ENCODE results near the gene HMGB4. TPM values are rescaled to one million over a fixed set of nuclear protein-coding genes. Genes with fewer than 3 reads are reported as not detected.

The HMGB4 gene
- total RNA-seq, 2 donors from 2014 or later = not detected

DNA sequence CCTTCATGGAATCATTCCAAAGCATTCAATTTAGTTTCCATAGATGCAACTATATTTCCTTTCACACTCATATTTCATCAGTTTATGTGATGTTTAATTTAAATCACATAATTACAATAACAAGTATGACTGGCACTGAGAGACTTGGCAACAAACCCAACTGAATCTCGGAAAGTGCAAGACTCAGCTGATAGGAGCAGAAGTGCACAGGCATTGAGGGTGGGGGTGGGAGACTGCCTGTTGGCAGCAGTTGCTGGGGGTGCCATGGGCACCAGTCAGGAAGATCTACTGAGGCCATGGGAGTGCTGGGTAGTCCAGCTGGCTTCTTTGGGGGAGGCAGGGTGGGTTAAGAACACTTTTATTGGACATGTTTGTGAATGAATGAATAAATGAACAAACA, 10.4 kb upstream of the HMGB4 start:
- Mint-ChIP-seq H3K4me1 (ENCODE audit: low read depth) (no peaks in the 10 kb centered on the region), H3K27ac (no peak overlapping the region), H3K27me3 (ENCODE audit: low read depth) (no peaks in the 10 kb centered on the region), H3K9me3 (no peaks in the 10 kb centered on the region), H3K4me3 (no peak overlapping the region), H3K36me3 (ENCODE audit: insufficient read depth in 2 of 2) (no peaks in the 10 kb centered on the region)
- ATAC-seq (replicated peaks in 1 of 2) = no peak
- DNase-seq = no peak

DNA sequence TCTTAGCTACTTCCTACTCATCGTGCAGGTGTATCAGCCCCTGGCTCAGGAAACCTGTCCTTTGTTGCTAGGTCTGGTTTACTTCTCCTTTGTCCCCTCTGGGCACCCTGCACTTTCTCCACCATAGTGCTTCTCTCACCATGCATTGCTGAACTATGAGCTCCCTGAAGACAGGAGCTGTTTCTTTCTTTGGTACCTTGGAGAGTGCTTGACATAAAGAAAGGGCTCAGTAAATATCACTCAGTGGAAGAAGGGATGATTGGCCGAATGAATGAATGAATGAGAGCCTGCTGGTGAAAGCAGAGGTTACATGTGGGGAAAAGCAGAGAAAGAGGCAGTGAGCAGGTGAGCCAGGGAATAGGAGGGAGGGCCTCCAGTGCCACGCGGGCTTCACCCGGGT, 9.8 kb upstream of the HMGB4 start:
- ATAC-seq (replicated peaks in 1 of 2) (no peak), DNase-seq (no peak)
- no peaks in the 10 kb centered on the region for H3K4me1 Mint-ChIP-seq (ENCODE audit: low read depth)
- no peak overlapping the region for H3K4me3 Mint-ChIP-seq
- no peaks in the 10 kb centered on the region for H3K9me3 Mint-ChIP-seq
- H3K27me3 Mint-ChIP-seq (ENCODE audit: low read depth) = no peaks in the 10 kb centered on the region
- no peaks in the 10 kb centered on the region for H3K36me3 Mint-ChIP-seq (ENCODE audit: insufficient read depth in 2 of 2)
- no peak overlapping the region for H3K27ac Mint-ChIP-seq

DNA sequence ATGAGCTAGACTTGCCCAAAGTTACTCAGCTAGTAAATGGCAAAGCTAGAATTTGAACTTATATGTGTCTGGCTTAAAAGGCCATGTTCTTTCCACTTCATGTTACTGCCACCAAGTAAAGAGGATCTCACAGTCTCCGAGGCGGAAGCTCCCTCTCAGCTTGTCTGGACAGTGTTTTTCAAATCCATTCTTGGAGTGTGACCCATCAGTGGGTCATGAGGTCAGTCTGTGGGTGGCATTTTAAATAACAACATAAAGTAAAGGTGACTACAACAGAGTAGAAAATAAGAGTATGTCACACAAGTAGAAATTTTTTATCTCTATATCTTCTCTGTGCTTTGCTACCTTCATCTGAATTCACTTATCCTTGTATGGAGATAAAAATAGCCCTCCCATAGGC, 3.2 kb upstream of the HMGB4 start:
- no peak overlapping the region for H3K4me3 Mint-ChIP-seq
- H3K36me3 Mint-ChIP-seq (ENCODE audit: insufficient read depth in 2 of 2) = no peaks in the 10 kb centered on the region
- H3K9me3 Mint-ChIP-seq = no peaks in the 10 kb centered on the region
- no peaks in the 10 kb centered on the region for H3K4me1 Mint-ChIP-seq (ENCODE audit: low read depth)
- DNase-seq (no peak), ATAC-seq (replicated peaks in 1 of 2) (no peak)
- peaks cover 31% of the 10 kb centered on the region for H3K27me3 Mint-ChIP-seq (ENCODE audit: low read depth)
- no peak overlapping the region for H3K27ac Mint-ChIP-seq

DNA sequence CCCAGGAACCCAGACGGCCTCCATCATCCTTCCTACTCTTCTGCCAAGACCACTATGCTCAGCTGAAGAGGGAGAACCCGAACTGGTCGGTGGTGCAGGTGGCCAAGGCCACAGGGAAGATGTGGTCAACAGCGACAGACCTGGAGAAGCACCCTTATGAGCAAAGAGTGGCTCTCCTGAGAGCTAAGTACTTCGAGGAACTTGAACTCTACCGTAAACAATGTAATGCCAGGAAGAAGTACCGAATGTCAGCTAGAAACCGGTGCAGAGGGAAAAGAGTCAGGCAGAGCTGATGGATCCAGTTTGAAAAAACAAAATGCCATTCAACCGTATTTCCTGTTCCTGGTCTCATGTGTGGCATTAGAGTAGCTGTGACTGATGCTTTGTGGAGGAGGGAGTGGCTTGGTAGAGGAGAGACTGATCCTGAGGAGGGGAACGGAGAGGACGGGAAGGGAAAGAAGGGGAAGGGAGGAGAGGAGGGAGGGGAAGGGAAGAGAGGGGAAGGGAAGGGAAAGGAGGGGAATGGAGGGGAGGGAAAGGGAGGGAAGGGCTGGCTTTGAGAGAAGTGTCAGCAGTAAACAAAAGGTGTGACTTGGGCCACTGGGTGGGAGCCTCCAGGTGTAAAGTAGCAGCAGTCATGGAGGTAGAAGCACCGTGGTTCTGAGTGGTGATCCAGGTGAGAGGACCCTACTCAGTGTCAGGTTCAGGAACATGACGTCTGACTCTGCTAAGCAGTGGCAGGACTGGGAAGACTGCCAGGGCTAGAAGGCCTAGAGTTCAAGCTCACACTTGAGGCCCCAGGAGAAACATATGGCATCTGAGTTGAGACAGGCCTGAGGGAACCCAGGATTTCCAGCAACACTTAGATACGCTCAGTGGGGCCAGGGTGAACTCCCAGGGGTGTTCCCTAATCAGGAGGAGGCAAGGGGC, 846 bp downstream of the HMGB4 start:
- no peak for DNase-seq
- H3K9me3 Mint-ChIP-seq = peaks cover 0 to 2% of the 10 kb centered on the region in 2 donors
- no peaks in the 10 kb centered on the region for H3K36me3 Mint-ChIP-seq (ENCODE audit: insufficient read depth in 2 of 2)
- H3K27ac Mint-ChIP-seq = no peak overlapping the region
- peaks cover 6% of the 10 kb centered on the region for H3K4me1 Mint-ChIP-seq (ENCODE audit: low read depth)
- no peak overlapping the region for H3K4me3 Mint-ChIP-seq
- ATAC-seq (replicated peaks in 1 of 2) = no peak
- H3K27me3 Mint-ChIP-seq (ENCODE audit: low read depth) = peaks cover 39% of the 10 kb centered on the region

DNA sequence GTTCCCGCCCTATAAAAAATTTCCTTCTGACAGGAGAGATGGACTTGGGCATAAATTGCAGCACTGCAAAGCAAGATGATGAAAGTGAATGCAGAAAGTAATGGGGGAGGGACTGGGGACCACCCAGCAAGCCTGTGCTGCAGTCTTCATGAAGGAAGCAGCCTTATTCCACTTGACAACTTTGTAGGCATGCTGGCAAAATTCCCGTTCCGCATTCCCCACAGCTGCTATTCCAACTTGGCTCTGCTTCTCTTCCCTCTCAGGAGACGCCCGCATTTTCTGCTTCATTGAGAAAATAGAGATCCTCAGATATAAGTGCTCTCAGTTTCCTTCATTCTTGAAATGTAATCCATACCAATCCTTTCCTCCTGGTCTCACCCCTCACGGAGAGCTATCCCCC, 2.4 kb downstream of the HMGB4 start:
- Mint-ChIP-seq H3K4me3 (no peak overlapping the region), H3K9me3 (peaks cover 0 to 2% of the 10 kb centered on the region in 2 donors), H3K27me3 (ENCODE audit: low read depth) (peaks cover 46% of the 10 kb centered on the region), H3K4me1 (ENCODE audit: low read depth) (peaks cover 6% of the 10 kb centered on the region), H3K27ac (no peak overlapping the region), H3K36me3 (ENCODE audit: insufficient read depth in 2 of 2) (no peaks in the 10 kb centered on the region)
- DNase-seq (no peak), ATAC-seq (replicated peaks in 1 of 2) (no peak)

DNA sequence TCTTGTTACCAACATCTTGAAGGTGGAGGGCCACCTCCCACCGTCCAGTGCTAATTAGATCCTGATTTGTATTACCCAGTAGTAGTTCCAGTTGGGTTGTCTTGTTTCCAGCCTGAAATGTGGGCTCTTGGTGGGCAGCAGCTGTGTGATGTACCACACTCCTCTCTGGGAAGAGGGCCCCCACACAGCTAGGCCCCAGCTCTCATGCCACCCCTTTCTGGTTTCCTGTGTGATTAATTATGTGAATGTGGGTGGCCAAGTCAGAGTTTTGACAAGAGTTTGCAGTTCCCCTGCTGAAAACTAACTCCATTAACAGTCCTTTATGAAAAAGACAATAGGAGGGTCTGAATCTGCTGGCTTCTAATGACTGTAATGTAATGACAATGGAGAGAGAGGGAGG, 3.8 kb downstream of the HMGB4 start:
- H3K36me3 Mint-ChIP-seq (ENCODE audit: insufficient read depth in 2 of 2) = no peaks in the 10 kb centered on the region
- no peak overlapping the region for H3K4me3 Mint-ChIP-seq
- no peak overlapping the region for H3K27ac Mint-ChIP-seq
- H3K27me3 Mint-ChIP-seq (ENCODE audit: low read depth) = peaks cover 41% of the 10 kb centered on the region
- H3K4me1 Mint-ChIP-seq (ENCODE audit: low read depth) = peaks cover 11% of the 10 kb centered on the region
- peaks cover 0 to 4% of the 10 kb centered on the region in 2 donors for H3K9me3 Mint-ChIP-seq
- ATAC-seq (replicated peaks in 1 of 2) (no peak), DNase-seq (no peak)

DNA sequence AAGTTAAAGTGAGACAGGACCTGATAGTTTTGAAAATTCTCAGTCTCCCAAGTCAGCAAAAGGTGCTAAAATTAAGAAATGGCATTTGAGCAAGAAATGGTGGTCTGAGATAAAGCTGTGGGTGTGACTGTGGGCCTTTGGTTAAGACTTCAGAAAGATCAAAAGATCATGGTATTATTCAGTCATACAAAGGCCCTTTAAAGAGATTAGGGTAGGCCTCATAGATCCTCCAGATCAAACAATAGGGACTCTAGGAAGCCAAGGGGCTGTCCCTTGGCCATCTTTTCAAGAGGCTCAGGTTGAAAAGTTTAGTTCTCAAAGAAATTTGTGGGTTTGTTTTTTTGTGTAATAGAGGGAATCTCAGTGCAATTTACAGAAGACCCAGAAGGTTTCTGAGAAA, 8.4 kb downstream of the HMGB4 start:
- peaks cover 0 to 7% of the 10 kb centered on the region in 2 donors for H3K9me3 Mint-ChIP-seq
- ATAC-seq (replicated peaks in 1 of 2) (no peak), DNase-seq (no peak)
- H3K27ac Mint-ChIP-seq = no peak overlapping the region
- H3K4me1 Mint-ChIP-seq (ENCODE audit: low read depth) = peaks cover 16% of the 10 kb centered on the region
- peaks cover 50% of the 10 kb centered on the region for H3K27me3 Mint-ChIP-seq (ENCODE audit: low read depth)
- H3K36me3 Mint-ChIP-seq (ENCODE audit: insufficient read depth in 2 of 2) = no peaks in the 10 kb centered on the region
- H3K4me3 Mint-ChIP-seq = no peak overlapping the region

DNA sequence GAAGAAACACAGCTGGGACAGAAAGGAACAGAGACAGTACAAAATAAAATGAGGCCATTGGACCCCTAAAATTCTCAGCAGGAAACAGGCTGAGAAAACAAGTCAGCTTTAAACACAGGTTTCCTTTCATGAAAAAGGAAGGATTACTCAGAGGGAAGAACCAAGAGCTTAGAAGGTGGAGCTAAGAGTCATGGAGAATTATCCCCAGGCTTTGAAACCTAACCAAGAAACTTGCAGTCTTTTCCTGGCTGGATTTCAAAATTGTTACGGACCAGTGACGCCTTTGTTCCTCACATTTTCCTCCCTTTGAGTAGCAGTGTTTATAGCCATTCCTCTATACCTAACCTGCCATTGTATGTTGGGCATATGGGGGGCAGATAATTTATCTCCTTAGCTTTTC, 8.8 kb downstream of the HMGB4 start:
- DNase-seq (no peak), ATAC-seq (replicated peaks in 1 of 2) (no peak)

DNA sequence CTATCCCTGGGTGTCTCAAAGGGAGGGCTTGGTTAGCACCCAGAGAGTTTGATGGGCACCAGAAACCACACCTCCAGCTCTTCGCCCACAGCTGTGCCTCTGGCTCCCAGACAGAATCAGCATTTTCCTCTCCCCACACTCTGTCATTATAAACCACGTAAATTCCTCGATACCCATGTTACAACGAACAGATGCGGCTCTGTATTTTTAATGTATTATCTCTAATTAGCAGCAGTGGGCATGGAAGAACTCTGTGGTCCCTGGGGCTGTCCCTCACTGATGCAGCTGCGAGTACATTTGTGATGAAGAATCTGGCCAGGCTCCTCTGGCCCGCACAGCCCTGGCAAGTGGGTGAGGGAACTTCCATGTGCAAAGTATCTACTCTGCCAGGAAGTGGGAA, 10.8 kb downstream of the HMGB4 start:
- H3K36me3 Mint-ChIP-seq (ENCODE audit: insufficient read depth in 2 of 2) = no peaks in the 10 kb centered on the region
- peaks cover 52% of the 10 kb centered on the region for H3K27me3 Mint-ChIP-seq (ENCODE audit: low read depth)
- peaks cover 10% of the 10 kb centered on the region for H3K4me1 Mint-ChIP-seq (ENCODE audit: low read depth)
- H3K9me3 Mint-ChIP-seq = peaks cover 0 to 4% of the 10 kb centered on the region in 2 donors
- ATAC-seq (replicated peaks in 1 of 2) (no peak), DNase-seq (no peak)
- H3K4me3 Mint-ChIP-seq = no peak overlapping the region
- no peak overlapping the region for H3K27ac Mint-ChIP-seq

More for the DNA sequence above, 8.8 kb downstream of the HMGB4 start:
- H3K36me3 Mint-ChIP-seq (ENCODE audit: insufficient read depth in 2 of 2) = no peaks in the 10 kb centered on the region
- peaks cover 0 to 4% of the 10 kb centered on the region in 2 donors for H3K9me3 Mint-ChIP-seq
- H3K4me3 Mint-ChIP-seq = no peak overlapping the region
- H3K27ac Mint-ChIP-seq = no peak overlapping the region
- peaks cover 54% of the 10 kb centered on the region for H3K27me3 Mint-ChIP-seq (ENCODE audit: low read depth)
- peaks cover 14% of the 10 kb centered on the region for H3K4me1 Mint-ChIP-seq (ENCODE audit: low read depth)

DNA sequence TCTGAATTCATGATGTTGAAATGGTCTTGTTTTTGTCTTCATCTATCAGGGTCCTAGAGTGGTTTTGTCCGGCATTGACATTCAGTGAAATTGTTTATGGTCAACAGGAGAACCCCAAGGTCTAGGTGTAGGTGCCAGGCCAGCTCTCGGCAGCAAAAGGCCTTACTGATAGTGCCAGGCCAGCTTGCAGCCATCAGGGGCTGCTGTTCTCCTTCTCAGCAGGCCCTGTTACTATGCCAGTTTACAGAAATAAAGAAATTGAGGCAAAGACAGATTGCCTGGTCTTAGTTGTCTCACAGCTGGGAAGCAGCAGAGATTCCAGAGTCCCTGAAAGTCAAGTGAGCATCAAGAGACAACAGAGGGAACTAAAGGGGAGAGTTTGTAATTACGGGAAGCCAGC, 12.0 kb downstream of the HMGB4 start:
- Mint-ChIP-seq H3K9me3 (peaks cover 0 to 4% of the 10 kb centered on the region in 2 donors), H3K4me1 (ENCODE audit: low read depth) (peaks cover 10% of the 10 kb centered on the region), H3K36me3 (ENCODE audit: insufficient read depth in 2 of 2) (no peaks in the 10 kb centered on the region), H3K27me3 (ENCODE audit: low read depth) (peaks cover 44% of the 10 kb centered on the region), H3K4me3 (no peak overlapping the region), H3K27ac (no peak overlapping the region)
- DNase-seq (no peak), ATAC-seq (replicated peaks in 1 of 2) (no peak)

DNA sequence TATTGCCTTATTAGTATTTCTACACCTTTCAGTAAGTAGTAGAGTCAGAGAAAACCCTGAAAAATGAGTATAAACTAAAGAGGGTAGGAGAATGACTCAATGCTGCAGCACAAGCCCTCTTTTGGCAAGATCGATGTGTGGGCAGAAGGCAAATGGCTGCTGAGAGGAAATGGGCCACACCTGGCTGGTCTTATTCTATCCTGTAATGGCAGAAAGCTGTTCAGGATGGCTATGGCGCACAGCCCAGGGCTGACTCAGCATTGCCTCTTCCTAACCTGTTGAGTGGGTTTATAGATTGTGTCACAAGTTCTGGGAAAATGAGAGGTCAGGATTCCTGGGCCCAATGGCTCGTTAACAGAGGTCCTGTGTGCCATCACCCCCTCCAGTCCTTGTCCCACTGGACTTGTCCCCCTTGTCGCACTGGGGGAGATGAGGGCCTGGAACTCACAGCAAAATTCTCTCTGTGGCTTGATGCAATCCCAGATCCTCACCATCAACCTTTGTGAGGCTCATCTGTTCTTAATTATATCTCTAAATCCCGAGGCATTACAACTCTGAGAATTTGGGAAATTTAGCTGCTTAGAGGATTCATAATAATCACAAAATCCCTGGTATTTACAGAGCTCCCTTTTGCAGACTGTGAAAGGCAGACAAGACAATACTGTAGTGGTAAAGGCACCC, 13.2 kb downstream of the HMGB4 start:
- no peak for ATAC-seq (replicated peaks in 1 of 2)
- Mint-ChIP-seq H3K9me3 (peaks cover 0 to 4% of the 10 kb centered on the region in 2 donors), H3K27me3 (ENCODE audit: low read depth) (peaks cover 44% of the 10 kb centered on the region), H3K4me3 (no peak overlapping the region), H3K27ac (no peak overlapping the region), H3K4me1 (ENCODE audit: low read depth) (peaks cover 10% of the 10 kb centered on the region), H3K36me3 (ENCODE audit: insufficient read depth in 2 of 2) (no peaks in the 10 kb centered on the region)
- no peak for DNase-seq

DNA sequence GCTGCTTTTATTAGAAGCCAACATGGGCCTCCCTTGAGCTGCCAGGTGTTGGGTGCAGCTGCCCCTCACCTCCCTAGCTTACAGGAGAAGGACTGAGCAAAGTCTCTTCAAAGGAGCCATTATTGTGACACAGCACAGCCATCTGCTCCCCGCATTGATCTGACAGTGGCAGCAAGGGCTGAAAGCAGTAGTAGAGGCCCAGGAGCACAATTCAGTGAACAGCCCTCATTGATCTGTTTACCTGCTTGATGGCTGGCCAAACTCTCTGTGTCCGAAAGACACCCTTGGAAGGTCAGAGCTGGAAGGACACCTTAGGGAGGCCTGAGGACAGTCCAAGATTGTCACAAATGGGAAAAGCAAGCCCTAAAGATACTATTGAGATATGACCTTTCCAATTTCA, 14.5 kb downstream of the HMGB4 start:
- H3K27ac Mint-ChIP-seq = no peak overlapping the region
- ATAC-seq (replicated peaks in 1 of 2) (no peak), DNase-seq (no peak)
- peaks cover 44% of the 10 kb centered on the region for H3K27me3 Mint-ChIP-seq (ENCODE audit: low read depth)
- H3K9me3 Mint-ChIP-seq = peaks cover 0 to 3% of the 10 kb centered on the region in 2 donors
- no peak overlapping the region for H3K4me3 Mint-ChIP-seq
- H3K36me3 Mint-ChIP-seq (ENCODE audit: insufficient read depth in 2 of 2) = peaks cover 0 to 2% of the 10 kb centered on the region in 2 donors
- no peaks in the 10 kb centered on the region for H3K4me1 Mint-ChIP-seq (ENCODE audit: low read depth)

DNA sequence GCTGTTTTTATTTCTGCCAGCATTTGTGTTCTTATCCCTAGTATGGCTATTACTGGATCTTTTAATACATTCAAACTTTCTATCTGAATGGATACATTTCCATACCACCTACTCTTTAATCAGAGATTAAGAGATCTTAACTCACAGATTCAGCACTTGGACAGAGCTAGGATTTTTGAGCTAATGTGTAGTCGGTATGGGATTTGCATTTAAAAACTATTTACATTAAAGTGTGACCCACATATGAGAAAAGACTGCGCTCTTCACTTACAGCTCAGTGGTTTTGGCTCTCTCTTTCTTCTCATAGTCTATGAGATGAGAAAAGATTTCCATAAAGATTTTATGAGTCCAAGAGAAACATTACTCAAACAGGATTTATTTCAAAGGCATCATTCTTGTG, 16.4 kb downstream of the HMGB4 start:
- H3K9me3 Mint-ChIP-seq = no peaks in the 10 kb centered on the region
- no peak for ATAC-seq (replicated peaks in 1 of 2)

More for the DNA sequence above, 16.4 kb downstream of the HMGB4 start:
- H3K27me3 Mint-ChIP-seq (ENCODE audit: low read depth) = peaks cover 25% of the 10 kb centered on the region
- H3K4me1 Mint-ChIP-seq (ENCODE audit: low read depth) = no peaks in the 10 kb centered on the region
- no peak overlapping the region for H3K27ac Mint-ChIP-seq
- H3K4me3 Mint-ChIP-seq = no peak overlapping the region
- H3K36me3 Mint-ChIP-seq (ENCODE audit: insufficient read depth in 2 of 2) = peaks cover 0 to 2% of the 10 kb centered on the region in 2 donors
- no peak for DNase-seq
